ENCODE results near the gene BEST3. TPM values are rescaled to one million over a fixed set of nuclear protein-coding genes. Genes with fewer than 3 reads are reported as not detected.

The BEST3 gene
- total RNA-seq, 1 donor from 2014 or later: not detected

- Histone ChIP-seq H3K9me3 (no peaks in the 10 kb centered on the region), H3K27ac (no peak overlapping the region), H3K4me3 (no peak overlapping the region), H3K4me1 (peaks cover 4% of the 10 kb centered on the region), H3K36me3 (no peaks in the 10 kb centered on the region), H3K27me3 (no peaks in the 10 kb centered on the region)
- ATAC-seq (no peak), DNase-seq (no peak)
- intact Hi-C loops (cut with DNase I): no loop called here
- no peak for TF ChIP-seq CTCF (IDR thresholded peaks at IDR 0.05)
Observed at GRCh38 chr12:69686731-69687130, 12.4 kb downstream of the BEST3 start.

- Histone ChIP-seq H3K27me3 (no peaks in the 10 kb centered on the region), H3K4me3 (no peak overlapping the region), H3K36me3 (no peaks in the 10 kb centered on the region), H3K9me3 (no peaks in the 10 kb centered on the region), H3K4me1 (peaks cover 4% of the 10 kb centered on the region), H3K27ac (no peak overlapping the region)
- no peak for TF ChIP-seq CTCF (IDR thresholded peaks at IDR 0.05)
- ATAC-seq (no peak), DNase-seq (no peak)
- intact Hi-C loops (cut with DNase I): no loop called here
Observed at GRCh38 chr12:69685810-69686209, 13.3 kb downstream of the BEST3 start.

- Histone ChIP-seq H3K9me3 (no peaks in the 10 kb centered on the region), H3K27me3 (no peaks in the 10 kb centered on the region), H3K27ac (no peak overlapping the region), H3K4me1 (peaks cover 4% of the 10 kb centered on the region), H3K36me3 (no peaks in the 10 kb centered on the region), H3K4me3 (no peak overlapping the region)
- ATAC-seq: no peak
- DNase-seq: no peak
- TF ChIP-seq CTCF (IDR thresholded peaks at IDR 0.05): no peak
- intact Hi-C loops (cut with DNase I): no loop called here
Observed at GRCh38 chr12:69684466-69684865, 14.6 kb downstream of the BEST3 start.

- H3K27me3 ChIP-seq: no peaks in the 10 kb centered on the region
- TF ChIP-seq CTCF (IDR thresholded peaks at IDR 0.05): no peak
- intact Hi-C loops (cut with DNase I): no loop called here
- H3K9me3 ChIP-seq: no peaks in the 10 kb centered on the region
- H3K4me3 ChIP-seq: no peak overlapping the region
- DNase-seq (no peak), ATAC-seq (no peak)
- H3K36me3 ChIP-seq: no peaks in the 10 kb centered on the region
- H3K27ac ChIP-seq: no peak overlapping the region
- H3K4me1 ChIP-seq: no peaks in the 10 kb centered on the region
Observed at GRCh38 chr12:69682110-69682755, 16.9 kb downstream of the BEST3 start.

- DNase-seq (no peak), ATAC-seq (no peak)
- H3K27ac ChIP-seq: no peak overlapping the region
- intact Hi-C loops (cut with DNase I): no loop called here
- H3K27me3 ChIP-seq: no peaks in the 10 kb centered on the region
- TF ChIP-seq CTCF (IDR thresholded peaks at IDR 0.05): no peak
- no peak overlapping the region for H3K4me3 ChIP-seq
- H3K9me3 ChIP-seq: no peaks in the 10 kb centered on the region
- H3K4me1 ChIP-seq: no peaks in the 10 kb centered on the region
- no peaks in the 10 kb centered on the region for H3K36me3 ChIP-seq
Observed at GRCh38 chr12:69679119-69679518, 20.0 kb downstream of the BEST3 start.

Data from upper lobe of right lung (tissue), 1 donor.